Measurements from ENCODE around the gene NME3.

The NME3 gene

GRCh38 chr16:1780677-1781072 is 9.3 kb upstream of the NME3 start:
- DNase-seq (ENCODE audit: low spot score): no peak

GRCh38 chr16:1779741-1780676 is 8.7 kb upstream of the NME3 start:
- DNase-seq (ENCODE audit: low spot score): no peak

GRCh38 chr16:1779234-1779701 is 7.9 kb upstream of the NME3 start:
- no peak for DNase-seq (ENCODE audit: low spot score)

GRCh38 chr16:1778200-1779179 is 7.1 kb upstream of the NME3 start:
- DNase-seq (ENCODE audit: low spot score): no peak

- DNase-seq (ENCODE audit: low spot score): no peak
Observed at GRCh38 chr16:1777375-1778199, 6.2 kb upstream of the NME3 start.

- no peak for DNase-seq (ENCODE audit: low spot score)
Observed at GRCh38 chr16:1776991-1777374, 5.6 kb upstream of the NME3 start.

- DNase-seq (ENCODE audit: low spot score): no peak
Observed at GRCh38 chr16:1776672-1776955, 5.3 kb upstream of the NME3 start.

- DNase-seq (ENCODE audit: low spot score): no peak
Observed at GRCh38 chr16:1775846-1776671, 4.7 kb upstream of the NME3 start.

- no peak for DNase-seq (ENCODE audit: low spot score)
Observed at GRCh38 chr16:1775006-1775845, 3.9 kb upstream of the NME3 start.

GRCh38 chr16:1774448-1774780 is 3.1 kb upstream of the NME3 start:
- no peak for DNase-seq (ENCODE audit: low spot score)

GRCh38 chr16:1773703-1774447 is 2.5 kb upstream of the NME3 start:
- no peak for DNase-seq (ENCODE audit: low spot score)

- DNase-seq (ENCODE audit: low spot score): peak; percentile 63
Observed at GRCh38 chr16:1772908-1773702, 1.8 kb upstream of the NME3 start, which contains the start of gene MRPS34. MRPS34 (minus strand) TSS chr16:1773134; CDS start chr16:1773119, 15 bp downstream.

GRCh38 chr16:1772362-1772907 is 1.1 kb upstream of the NME3 start, which contains the start of gene EME2:
EME2 (plus strand) TSS chr16:1772810; CDS start chr16:1773228, 418 bp downstream.
- DNase-seq (ENCODE audit: low spot score): no peak

GRCh38 chr16:1771864-1772361 is 570 bp upstream of the NME3 start:
- DNase-seq (ENCODE audit: low spot score): no peak

- DNase-seq (ENCODE audit: low spot score): peak; percentile 37
Observed at GRCh38 chr16:1770328-1771187, 785 bp downstream of the NME3 start.

GRCh38 chr16:1769402-1770300 is 1.7 kb downstream of the NME3 start:
- no peak for DNase-seq (ENCODE audit: low spot score)
